ENCODE measurements around the gene VTCN1.

VTCN1 gene

DNA sequence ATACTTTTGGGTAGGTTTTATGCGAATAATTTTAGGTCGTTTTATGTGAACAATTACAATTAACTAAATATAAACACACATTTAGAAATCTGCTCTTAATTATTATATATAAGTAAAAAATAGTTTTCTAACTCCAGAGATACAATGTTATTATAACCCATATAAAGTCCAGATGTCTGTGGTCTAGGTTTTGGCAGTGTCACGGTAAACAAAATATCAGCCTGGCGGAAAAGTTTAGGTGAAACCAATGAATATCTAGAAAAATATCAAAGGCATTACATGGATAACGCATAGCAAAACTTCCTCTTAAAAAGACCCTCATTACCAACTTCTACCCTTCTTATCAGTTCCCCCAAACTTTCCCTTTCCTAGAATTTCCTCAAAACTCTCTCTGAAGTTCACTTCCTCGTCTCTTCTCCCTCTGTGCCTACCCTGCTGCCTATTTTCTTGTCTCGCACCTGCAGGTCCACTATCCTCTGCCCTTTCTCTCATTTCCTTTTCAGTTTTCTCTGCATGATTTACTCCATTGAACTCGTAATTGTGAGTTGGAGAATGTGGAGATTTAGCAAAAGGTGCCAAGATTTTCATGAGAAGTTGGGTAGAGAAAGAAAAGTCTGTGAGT, 21.8 kb downstream of the VTCN1 start:
- no peak overlapping the region for H3K4me3 ChIP-seq
- TF ChIP-seq CTCF (IDR thresholded peaks at IDR 0.05), result no peak
- DNase-seq (ENCODE audit: low spot score), result no peak
- no peak overlapping the region for H3K27ac ChIP-seq

GRCh38 chr1:117188170-117188815, 22.4 kb downstream of the VTCN1 start:
- no peak for TF ChIP-seq CTCF (IDR thresholded peaks at IDR 0.05)
- Histone ChIP-seq H3K27ac (no peak overlapping the region), H3K4me3 (no peak overlapping the region)
- DNase-seq (ENCODE audit: low spot score), result no peak

DNA sequence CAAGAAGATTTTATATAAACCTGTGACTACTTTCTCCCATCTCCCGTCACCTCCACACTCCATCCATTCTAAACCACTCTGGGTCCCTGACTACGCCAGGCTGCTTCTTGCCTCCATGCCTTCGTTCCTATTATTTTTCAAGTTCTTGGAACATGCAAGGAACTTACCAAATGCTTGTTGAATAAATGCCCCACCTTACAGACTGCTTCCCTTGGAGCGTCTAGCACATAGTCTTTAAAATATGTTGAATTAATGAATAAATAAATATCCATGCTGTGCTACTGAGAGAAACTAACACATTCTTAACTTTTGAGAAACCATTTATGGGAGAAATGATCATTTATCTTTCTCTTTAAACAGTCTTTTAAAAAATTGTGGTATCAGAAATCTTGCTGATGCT, 27.6 kb downstream of the VTCN1 start:
- H3K4me3 ChIP-seq, result no peak overlapping the region
- no peak overlapping the region for H3K27ac ChIP-seq
- TF ChIP-seq CTCF (IDR thresholded peaks at IDR 0.05), result no peak
- no peak for DNase-seq (ENCODE audit: low spot score)

DNA sequence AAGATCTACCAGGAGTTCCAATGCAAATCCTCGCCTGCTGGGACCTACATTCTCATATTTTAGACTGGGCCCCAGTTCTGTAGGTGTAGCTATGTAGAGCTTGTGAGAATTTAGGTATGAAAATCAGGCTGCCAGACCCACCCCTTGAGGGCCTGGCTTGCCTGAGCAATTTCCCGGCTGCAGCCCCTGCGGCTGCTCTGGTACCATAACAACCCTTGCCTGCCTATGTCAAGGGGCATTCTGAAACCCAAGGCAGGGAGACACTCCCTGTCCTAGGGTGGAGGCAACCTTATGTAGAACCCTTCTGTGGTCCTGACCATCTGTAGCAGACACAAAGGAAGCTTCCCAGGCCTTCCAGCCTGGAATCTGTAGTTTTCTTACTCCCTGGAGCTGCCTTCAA, 28.4 kb downstream of the VTCN1 start:
- Histone ChIP-seq H3K27ac (no peak overlapping the region), H3K4me3 (no peak overlapping the region)
- no peak for TF ChIP-seq CTCF (IDR thresholded peaks at IDR 0.05)
- no peak for DNase-seq (ENCODE audit: low spot score)

DNA sequence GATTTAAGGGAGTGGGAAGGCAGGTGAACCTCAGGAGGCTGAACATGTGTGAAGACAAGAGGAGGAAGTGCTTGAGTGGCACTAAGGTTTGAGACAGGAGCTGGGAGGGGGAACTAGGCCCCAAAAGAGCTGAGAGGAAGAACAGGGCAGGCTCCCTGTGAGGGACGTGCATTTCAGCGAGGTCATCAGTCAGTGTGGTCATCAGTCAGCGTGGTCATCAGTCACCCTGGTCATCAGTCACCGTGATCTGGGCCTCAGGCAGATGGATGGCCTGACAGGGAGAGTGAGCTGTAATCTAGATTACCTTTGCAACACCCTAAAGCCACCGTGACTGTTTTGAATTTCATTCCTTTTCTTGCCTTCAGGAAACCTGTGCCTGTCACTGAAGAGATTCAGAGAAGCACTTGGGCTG, 29.1 kb downstream of the VTCN1 start:
- DNase-seq (ENCODE audit: low spot score), result no peak

GRCh38 chr1:117180147-117180967, 30.4 kb downstream of the VTCN1 start:
- H3K27ac ChIP-seq, result no peak overlapping the region
- DNase-seq (ENCODE audit: low spot score), result no peak
- TF ChIP-seq CTCF (IDR thresholded peaks at IDR 0.05), result no peak
- no peak overlapping the region for H3K4me3 ChIP-seq

More for the DNA sequence above, 29.1 kb downstream of the VTCN1 start:
- H3K27ac ChIP-seq, result no peak overlapping the region
- TF ChIP-seq CTCF (IDR thresholded peaks at IDR 0.05), result no peak
- H3K4me3 ChIP-seq, result no peak overlapping the region
